ENCODE measurements around the gene TTYH1. TPM values are rescaled to one million over a fixed set of nuclear protein-coding genes. Genes with fewer than 3 reads are reported as not detected.

TTYH1 gene
- total and polyA plus RNA-seq, 2 experiments from 2014 or later = 1.1 TPM; not detected in 1

GRCh38 chr19:54391589-54392061 lies 23.6 kb upstream of the TTYH1 start:
- Histone ChIP-seq H3K4me1 (ENCODE audit: low read depth) (no peaks in the 10 kb centered on the region), H3K27me3 (peaks cover 26% of the 10 kb centered on the region), H3K9me3 (ENCODE audit: low read depth) (no peaks in the 10 kb centered on the region), H3K27ac (no peak overlapping the region), H3K4me3 (no peak overlapping the region), H3K36me3 (no peaks in the 10 kb centered on the region)
- TF ChIP-seq, protein P1, sequence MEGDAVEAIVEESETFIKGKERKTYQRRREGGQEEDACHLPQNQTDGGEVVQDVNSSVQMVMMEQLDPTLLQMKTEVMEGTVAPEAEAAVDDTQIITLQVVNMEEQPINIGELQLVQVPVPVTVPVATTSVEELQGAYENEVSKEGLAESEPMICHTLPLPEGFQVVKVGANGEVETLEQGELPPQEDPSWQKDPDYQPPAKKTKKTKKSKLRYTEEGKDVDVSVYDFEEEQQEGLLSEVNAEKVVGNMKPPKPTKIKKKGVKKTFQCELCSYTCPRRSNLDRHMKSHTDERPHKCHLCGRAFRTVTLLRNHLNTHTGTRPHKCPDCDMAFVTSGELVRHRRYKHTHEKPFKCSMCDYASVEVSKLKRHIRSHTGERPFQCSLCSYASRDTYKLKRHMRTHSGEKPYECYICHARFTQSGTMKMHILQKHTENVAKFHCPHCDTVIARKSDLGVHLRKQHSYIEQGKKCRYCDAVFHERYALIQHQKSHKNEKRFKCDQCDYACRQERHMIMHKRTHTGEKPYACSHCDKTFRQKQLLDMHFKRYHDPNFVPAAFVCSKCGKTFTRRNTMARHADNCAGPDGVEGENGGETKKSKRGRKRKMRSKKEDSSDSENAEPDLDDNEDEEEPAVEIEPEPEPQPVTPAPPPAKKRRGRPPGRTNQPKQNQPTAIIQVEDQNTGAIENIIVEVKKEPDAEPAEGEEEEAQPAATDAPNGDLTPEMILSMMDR (IDR thresholded peaks at IDR 0.05; ENCODE audit: low read depth, low read length) = no peak
- no peak for DNase-seq (ENCODE audit: low read depth in 1 of 2, low spot score in 1 of 2)

- TF ChIP-seq, protein P1 (IDR thresholded peaks at IDR 0.05; ENCODE audit: low read depth, low read length) = no peak
- H3K4me3 ChIP-seq = no peak overlapping the region
- no peaks in the 10 kb centered on the region for H3K9me3 ChIP-seq (ENCODE audit: low read depth)
- H3K36me3 ChIP-seq = no peaks in the 10 kb centered on the region
- no peak overlapping the region for H3K27ac ChIP-seq
- no peak for DNase-seq (ENCODE audit: low read depth in 1 of 2, low spot score in 1 of 2)
- H3K4me1 ChIP-seq (ENCODE audit: low read depth) = no peaks in the 10 kb centered on the region
- H3K27me3 ChIP-seq = peaks cover 24% of the 10 kb centered on the region
These were observed 23.2 kb upstream of the TTYH1 start for GRCh38 chr19:54392105-54392504.

DNA sequence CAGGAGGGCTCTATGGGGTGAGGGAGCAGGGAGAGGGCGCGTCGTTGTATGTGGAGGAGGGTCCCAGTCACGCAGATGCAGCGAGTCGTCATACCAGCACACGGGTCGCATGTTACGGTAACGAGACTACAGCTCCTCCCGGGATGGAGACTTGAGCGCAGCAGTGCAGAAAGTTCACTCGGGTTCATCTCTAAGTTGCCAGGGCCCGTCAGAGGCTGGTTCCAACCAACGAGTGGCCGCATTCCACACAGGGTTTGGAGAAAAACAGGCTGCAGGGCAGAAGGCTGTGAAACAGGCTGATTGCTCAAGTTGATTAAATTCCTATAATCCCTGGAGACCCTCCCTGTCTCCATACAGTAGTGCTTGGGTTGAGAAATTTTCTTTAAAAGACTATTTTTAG lies 21.9 kb upstream of the TTYH1 start:
- H3K27ac ChIP-seq = no peak overlapping the region

DNA sequence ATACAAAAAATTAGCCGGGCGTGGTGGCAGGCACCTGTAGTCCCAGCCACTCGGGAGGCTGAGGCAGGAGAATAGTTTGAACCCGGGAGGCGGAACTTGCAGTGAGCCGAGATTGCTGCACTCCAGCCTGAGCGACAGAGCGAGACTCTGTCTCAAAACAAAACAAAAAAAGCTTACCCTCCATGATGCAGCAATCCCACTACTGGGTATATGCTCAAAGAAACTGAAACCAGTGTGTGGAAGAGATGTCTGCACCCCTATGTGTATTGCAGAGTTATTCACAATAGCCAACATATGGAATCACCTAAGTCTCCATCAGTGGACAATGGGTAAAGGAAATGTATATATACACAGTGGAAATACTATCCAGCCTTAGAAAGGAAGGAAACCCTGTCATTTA lies 19.6 kb upstream of the TTYH1 start:
- Histone ChIP-seq H3K36me3 (no peaks in the 10 kb centered on the region), H3K4me1 (ENCODE audit: low read depth) (no peaks in the 10 kb centered on the region), H3K4me3 (no peak overlapping the region), H3K9me3 (ENCODE audit: low read depth) (no peaks in the 10 kb centered on the region), H3K27ac (no peak overlapping the region), H3K27me3 (no peaks in the 10 kb centered on the region)
- TF ChIP-seq, protein P1 (IDR thresholded peaks at IDR 0.05; ENCODE audit: low read depth, low read length) = no peak
- no peak for DNase-seq (ENCODE audit: low read depth in 1 of 2, low spot score in 1 of 2)

More for the DNA sequence above, 21.9 kb upstream of the TTYH1 start:
- Histone ChIP-seq H3K4me1 (ENCODE audit: low read depth) (no peaks in the 10 kb centered on the region), H3K36me3 (no peaks in the 10 kb centered on the region), H3K9me3 (ENCODE audit: low read depth) (no peaks in the 10 kb centered on the region), H3K4me3 (no peak overlapping the region), H3K27me3 (peaks cover 13% of the 10 kb centered on the region)
- DNase-seq (ENCODE audit: low read depth in 1 of 2, low spot score in 1 of 2) = no peak
- TF ChIP-seq, protein P1 (IDR thresholded peaks at IDR 0.05; ENCODE audit: low read depth, low read length) = no peak

GRCh38 chr19:54399189-54399588 lies 16.1 kb upstream of the TTYH1 start:
- DNase-seq (ENCODE audit: low read depth in 1 of 2, low spot score in 1 of 2) = no peak
- Histone ChIP-seq H3K9me3 (ENCODE audit: low read depth) (no peaks in the 10 kb centered on the region), H3K27me3 (no peaks in the 10 kb centered on the region), H3K4me1 (ENCODE audit: low read depth) (no peaks in the 10 kb centered on the region), H3K36me3 (no peaks in the 10 kb centered on the region), H3K4me3 (no peak overlapping the region), H3K27ac (no peak overlapping the region)
- TF ChIP-seq, protein P1 (IDR thresholded peaks at IDR 0.05; ENCODE audit: low read depth, low read length) = no peak

DNA sequence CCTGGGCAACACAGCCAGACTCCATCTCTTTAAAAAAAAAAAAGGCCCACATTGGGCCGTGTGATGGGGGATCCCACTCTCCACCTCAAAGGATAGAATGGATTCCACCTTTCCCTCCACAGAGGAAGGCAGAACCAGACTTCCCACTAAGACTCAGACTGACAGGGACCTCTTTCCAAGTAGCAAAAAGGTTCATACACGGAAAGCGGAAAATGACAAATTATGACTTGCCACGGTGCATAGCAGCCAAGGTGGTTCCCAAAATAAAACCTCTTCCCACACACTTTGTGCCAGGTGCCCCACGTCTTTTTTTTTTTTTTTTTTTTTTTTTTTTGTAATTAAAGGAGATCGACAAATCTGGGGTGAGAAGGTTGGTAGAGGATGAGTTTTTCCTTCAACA lies 14.4 kb upstream of the TTYH1 start:
- Histone ChIP-seq H3K27ac (no peak overlapping the region), H3K4me3 (no peak overlapping the region), H3K36me3 (no peaks in the 10 kb centered on the region), H3K9me3 (ENCODE audit: low read depth) (no peaks in the 10 kb centered on the region), H3K27me3 (no peaks in the 10 kb centered on the region), H3K4me1 (ENCODE audit: low read depth) (no peaks in the 10 kb centered on the region)
- TF ChIP-seq, protein P1 (IDR thresholded peaks at IDR 0.05; ENCODE audit: low read depth, low read length) = no peak
- DNase-seq (ENCODE audit: low read depth in 1 of 2, low spot score in 1 of 2) = no peak
